ENCODE data around the gene BRMS1. TPM values are rescaled to one million over a fixed set of nuclear protein-coding genes. Genes with fewer than 3 reads are reported as not detected.

BRMS1 gene
- total RNA-seq, 4 donors from 2014 or later: 45.7 to 60.3 (median 57.3) TPM

DNA sequence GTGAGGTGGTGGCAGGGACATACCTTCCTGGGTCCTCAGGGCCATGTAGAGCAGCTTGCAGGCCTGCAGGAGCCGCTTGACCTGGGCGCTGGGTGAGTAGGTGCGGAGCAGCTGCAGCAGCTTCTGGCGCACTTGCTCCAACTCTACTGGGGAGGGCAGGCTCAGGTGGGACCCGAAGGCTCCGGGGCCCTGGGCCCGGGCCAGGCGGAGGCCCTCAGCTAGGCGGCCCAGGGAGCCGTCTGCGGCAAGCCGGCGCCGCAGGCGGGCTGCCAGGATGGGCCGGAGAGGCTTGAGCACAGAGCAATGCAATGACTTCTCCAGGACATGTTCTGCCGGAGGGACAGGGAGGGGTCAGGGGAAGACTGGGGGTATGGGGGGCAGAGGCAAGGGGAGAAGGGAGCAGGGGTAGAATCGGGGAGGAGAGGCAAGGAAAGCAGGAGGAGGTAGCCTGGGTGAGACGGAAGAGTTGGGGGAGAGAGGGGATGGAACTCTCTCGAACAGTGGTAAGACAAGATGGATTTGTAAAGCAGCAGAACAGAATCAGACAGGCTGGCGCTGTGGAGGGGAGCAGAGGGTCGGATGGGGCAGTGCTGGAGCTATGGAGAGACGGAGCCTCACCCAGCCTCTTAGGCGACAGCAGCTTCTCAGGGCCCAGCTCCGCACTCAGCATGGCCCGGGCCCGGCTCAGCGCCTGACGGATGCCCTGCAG lies 10.9 kb downstream of the BRMS1 start:
- Histone ChIP-seq H3K27me3 (no peaks in the 10 kb centered on the region), H3K4me1 (peaks cover 58% of the 10 kb centered on the region), H3K27ac (no peak overlapping the region), H3K9me3 (no peaks in the 10 kb centered on the region), H3K4me3 (peak overlapping the region; percentile 71), H3K36me3 (peaks cover 36% of the 10 kb centered on the region)
- DNase-seq (ENCODE audit: low spot score in 2 of 2): peak in 1 of 2 donors; percentile 32
- TF ChIP-seq POLR2A (IDR thresholded peaks at IDR 0.05) (no peak), EP300 (IDR thresholded peaks at IDR 0.05) (no peak), POLR2AphosphoS5 (IDR thresholded peaks at IDR 0.05) (no peak)
- TF ChIP-seq, protein P1, sequence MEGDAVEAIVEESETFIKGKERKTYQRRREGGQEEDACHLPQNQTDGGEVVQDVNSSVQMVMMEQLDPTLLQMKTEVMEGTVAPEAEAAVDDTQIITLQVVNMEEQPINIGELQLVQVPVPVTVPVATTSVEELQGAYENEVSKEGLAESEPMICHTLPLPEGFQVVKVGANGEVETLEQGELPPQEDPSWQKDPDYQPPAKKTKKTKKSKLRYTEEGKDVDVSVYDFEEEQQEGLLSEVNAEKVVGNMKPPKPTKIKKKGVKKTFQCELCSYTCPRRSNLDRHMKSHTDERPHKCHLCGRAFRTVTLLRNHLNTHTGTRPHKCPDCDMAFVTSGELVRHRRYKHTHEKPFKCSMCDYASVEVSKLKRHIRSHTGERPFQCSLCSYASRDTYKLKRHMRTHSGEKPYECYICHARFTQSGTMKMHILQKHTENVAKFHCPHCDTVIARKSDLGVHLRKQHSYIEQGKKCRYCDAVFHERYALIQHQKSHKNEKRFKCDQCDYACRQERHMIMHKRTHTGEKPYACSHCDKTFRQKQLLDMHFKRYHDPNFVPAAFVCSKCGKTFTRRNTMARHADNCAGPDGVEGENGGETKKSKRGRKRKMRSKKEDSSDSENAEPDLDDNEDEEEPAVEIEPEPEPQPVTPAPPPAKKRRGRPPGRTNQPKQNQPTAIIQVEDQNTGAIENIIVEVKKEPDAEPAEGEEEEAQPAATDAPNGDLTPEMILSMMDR (IDR thresholded peaks at IDR 0.05): no peak
- 73% methylated on average over 17 of the region's 29 CpGs for WGBS

DNA sequence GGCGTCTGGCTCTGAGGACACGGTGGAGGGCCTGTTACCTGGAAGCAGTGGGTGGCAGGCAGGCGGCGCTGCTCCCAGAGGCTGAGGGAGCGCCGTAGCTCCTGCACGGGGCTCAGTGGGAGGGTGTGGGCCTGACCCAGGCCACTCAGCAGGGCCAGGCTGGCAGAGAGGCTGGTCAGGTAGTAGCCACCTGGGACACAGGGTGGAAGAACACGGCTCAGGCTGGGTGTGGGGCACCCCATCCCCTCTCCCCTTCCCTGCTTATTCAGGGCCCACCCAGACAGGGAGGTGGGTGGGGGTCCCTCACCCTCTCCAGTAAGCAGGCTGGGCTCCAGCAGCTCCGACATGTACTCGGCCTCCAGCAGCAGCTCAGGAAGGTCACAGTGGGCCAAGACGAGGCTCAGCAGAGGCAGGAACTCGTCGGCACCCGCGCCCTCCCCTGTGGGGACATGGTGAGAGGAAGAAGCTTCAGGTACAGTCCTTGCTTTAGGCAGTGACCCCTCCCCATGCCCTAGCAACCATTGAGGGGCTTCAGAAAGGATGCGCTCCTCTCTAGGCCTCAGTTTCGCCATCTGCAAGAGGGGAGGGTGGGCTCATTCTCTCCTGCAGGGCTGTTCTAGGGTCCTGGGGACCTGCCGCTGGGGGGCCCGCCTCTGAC lies 11.6 kb downstream of the BRMS1 start:
- 67% methylated on average over 2 of the region's 19 CpGs for WGBS
- no peak overlapping the region for H3K4me3 ChIP-seq
- H3K27ac ChIP-seq: no peak overlapping the region
- no peak for DNase-seq (ENCODE audit: low spot score in 2 of 2)
- no peaks in the 10 kb centered on the region for H3K27me3 ChIP-seq
- H3K9me3 ChIP-seq: no peaks in the 10 kb centered on the region
- peaks cover 58% of the 10 kb centered on the region for H3K4me1 ChIP-seq
- peaks cover 36% of the 10 kb centered on the region for H3K36me3 ChIP-seq
- TF ChIP-seq POLR2AphosphoS5 (IDR thresholded peaks at IDR 0.05) (no peak), POLR2A (IDR thresholded peaks at IDR 0.05) (no peak), EP300 (IDR thresholded peaks at IDR 0.05) (no peak)
- TF ChIP-seq, protein P1 (IDR thresholded peaks at IDR 0.05): no peak

DNA sequence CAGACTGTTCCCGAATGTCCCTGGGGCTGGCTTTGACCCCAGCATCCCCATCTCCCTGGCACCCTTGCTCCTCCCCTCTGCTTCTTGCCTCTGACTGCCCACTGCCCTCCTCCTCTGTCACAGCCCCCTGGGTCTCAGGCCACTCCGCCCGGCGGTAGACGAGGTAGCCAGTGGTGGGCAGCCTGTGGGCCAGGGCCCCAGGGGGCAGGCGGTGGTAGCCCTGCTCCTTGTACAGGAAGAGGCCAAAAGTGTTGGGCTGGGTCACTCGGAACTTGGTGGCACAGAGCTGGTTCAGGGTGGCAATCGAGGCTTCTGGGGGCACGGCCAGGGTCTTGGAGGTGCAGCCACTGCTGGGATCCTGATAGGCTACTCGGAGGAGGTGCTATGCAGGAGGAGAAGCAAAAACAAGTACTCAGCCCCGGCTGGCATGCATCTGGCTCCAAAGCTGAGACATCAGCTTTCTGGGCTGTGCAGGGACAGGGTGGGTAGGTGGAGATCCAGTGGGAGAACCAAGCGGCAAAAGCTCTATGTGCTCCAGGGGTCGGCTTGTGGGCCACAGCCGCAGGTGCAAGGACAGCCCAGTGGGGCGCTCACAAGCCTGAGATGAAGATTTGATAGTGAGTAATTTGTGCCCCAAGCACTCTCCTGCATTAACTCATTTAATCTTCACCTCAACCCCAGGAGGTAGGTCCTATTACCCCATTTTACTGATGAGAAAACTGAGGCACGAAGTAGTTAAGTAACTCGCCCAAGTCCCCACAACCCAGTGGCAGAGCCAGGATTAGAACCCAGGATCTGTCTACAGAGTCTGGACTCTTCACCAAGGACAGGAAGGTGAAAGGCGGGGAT lies 12.3 kb downstream of the BRMS1 start:
- no peak for DNase-seq (ENCODE audit: low spot score in 2 of 2)
- H3K27me3 ChIP-seq: no peaks in the 10 kb centered on the region
- no peak overlapping the region for H3K27ac ChIP-seq
- H3K36me3 ChIP-seq: peaks cover 30% of the 10 kb centered on the region
- H3K4me1 ChIP-seq: peaks cover 58% of the 10 kb centered on the region
- 77% methylated on average over 16 of the region's 18 CpGs for WGBS
- H3K9me3 ChIP-seq: no peaks in the 10 kb centered on the region
- TF ChIP-seq EP300 (IDR thresholded peaks at IDR 0.05) (no peak), POLR2AphosphoS5 (IDR thresholded peaks at IDR 0.05) (no peak), POLR2A (IDR thresholded peaks at IDR 0.05) (no peak)
- TF ChIP-seq, protein P1 (IDR thresholded peaks at IDR 0.05): no peak
- H3K4me3 ChIP-seq: no peak overlapping the region

DNA sequence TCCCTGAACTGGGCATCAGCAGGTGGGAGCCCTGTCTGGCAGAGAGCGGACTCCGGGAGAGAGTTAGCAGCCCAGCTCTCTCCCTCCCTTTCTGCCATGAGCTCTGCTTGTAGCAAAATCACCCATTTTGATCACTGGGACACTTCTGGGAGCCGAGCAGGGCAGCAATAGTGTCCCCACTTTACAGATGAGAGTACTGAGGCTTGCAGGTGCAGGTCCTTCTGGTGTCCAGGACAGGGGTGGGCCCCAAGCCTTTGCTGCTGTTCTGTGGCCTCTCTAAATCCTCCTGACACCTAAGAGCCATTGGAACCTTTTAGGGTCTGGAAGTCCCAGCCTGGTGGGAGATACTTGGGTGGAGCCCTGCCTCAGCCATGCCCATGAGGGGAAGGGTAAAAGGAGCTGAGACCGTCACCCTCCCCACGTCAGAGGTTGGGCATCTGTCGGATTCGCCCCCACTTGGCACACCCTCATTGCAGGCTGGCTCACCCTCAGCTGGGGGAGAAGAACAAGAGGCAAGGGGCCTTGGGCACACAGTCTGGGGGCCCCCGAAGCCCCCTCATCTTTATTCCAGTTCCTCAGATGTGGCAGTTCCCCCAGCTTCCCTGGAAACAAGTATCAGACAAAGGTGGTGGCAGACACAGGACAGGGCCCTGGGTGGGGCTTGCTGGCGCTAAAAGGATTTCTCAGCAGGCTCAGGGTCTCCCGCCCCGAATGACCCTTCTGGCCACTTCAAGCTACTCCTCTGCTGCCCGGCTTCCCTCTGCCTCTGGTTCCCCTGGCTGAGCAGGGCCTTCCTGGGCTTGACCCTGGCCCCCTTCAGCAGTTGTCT lies 13.1 kb downstream of the BRMS1 start:
- TF ChIP-seq POLR2AphosphoS5 (IDR thresholded peaks at IDR 0.05) (no peak), POLR2A (IDR thresholded peaks at IDR 0.05) (no peak), EP300 (IDR thresholded peaks at IDR 0.05) (no peak)
- TF ChIP-seq, protein P1 (IDR thresholded peaks at IDR 0.05): no peak
- Histone ChIP-seq H3K4me3 (no peak overlapping the region), H3K4me1 (peaks cover 58% of the 10 kb centered on the region), H3K27me3 (no peaks in the 10 kb centered on the region), H3K27ac (no peak overlapping the region), H3K36me3 (peaks cover 26% of the 10 kb centered on the region), H3K9me3 (no peaks in the 10 kb centered on the region)
- peak in 1 of 2 donors; percentile 57 for DNase-seq (ENCODE audit: low spot score in 2 of 2)
- WGBS: 87% methylated on average over 7 of the region's 12 CpGs
